ENCODE results near the gene DHDDS. TPM values are rescaled to one million over a fixed set of nuclear protein-coding genes. Genes with fewer than 3 reads are reported as not detected.

DHDDS gene
- total and polyA plus RNA-seq, 2 donors from 2014 or later: 41.8 to 53.4 TPM

- H3K9me3 ChIP-seq (ENCODE audit: control insufficient read depth in 2 of 3, insufficient read depth in 1 of 3, low read length in 3 of 3): no peaks in the 10 kb centered on the region
- no peak for DNase-seq
- no peak for FAIRE-seq
- intact Hi-C loops (cut with DNase I): no loop called here
- H3K4me3 ChIP-seq (ENCODE audit: low read length in 3 of 3): no peak overlapping the region
- no peaks in the 10 kb centered on the region for H3K36me3 ChIP-seq (ENCODE audit: control insufficient read depth in 2 of 3, insufficient read depth in 3 of 3, low read length in 3 of 3)
- TF ChIP-seq CTCF (IDR thresholded peaks at IDR 0.05; ENCODE audit: borderline replicate concordance, extremely low read depth, insufficient read depth): no peak
- no peak overlapping the region for H3K9ac ChIP-seq (ENCODE audit: low read length in 3 of 3)
- H3K27me3 ChIP-seq (ENCODE audit: control insufficient read depth, insufficient read depth, low read length): no peaks in the 10 kb centered on the region
- H3K27ac ChIP-seq (ENCODE audit: low read depth in 2 of 2, low read length in 2 of 2): no peak overlapping the region
- no peaks in the 10 kb centered on the region for H3K4me1 ChIP-seq (ENCODE audit: control insufficient read depth in 2 of 3, insufficient read depth in 2 of 3, low read depth in 1 of 3, low read length in 3 of 3)
These were observed 85.6 kb downstream of the DHDDS start for GRCh38 chr1:26517766-26518049.

DNA sequence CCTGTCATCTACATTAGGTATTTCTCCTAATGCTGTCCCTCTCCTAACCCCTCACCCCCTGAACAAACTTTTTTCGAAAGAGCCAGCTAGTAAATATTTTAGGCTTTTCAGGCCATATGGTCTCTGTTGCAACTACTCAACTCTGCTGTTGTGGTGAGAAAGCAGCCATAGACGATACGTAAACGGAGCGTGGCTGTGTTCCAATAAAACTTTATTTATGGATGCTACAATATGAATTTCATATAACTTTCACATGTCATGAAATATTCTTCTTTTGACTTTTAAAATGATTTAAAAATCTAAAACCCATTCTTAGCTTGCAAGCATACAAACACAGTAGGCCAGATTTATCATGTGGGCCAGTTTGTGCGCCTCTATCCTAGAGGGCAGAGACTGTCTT lies 86.2 kb downstream of the DHDDS start:
- TF ChIP-seq CTCF (IDR thresholded peaks at IDR 0.05; ENCODE audit: borderline replicate concordance, extremely low read depth, insufficient read depth): no peak
- no peak overlapping the region for H3K4me3 ChIP-seq (ENCODE audit: low read length in 3 of 3)
- no peaks in the 10 kb centered on the region for H3K36me3 ChIP-seq (ENCODE audit: control insufficient read depth in 2 of 3, insufficient read depth in 3 of 3, low read length in 3 of 3)
- H3K4me1 ChIP-seq (ENCODE audit: control insufficient read depth in 2 of 3, insufficient read depth in 2 of 3, low read depth in 1 of 3, low read length in 3 of 3): no peaks in the 10 kb centered on the region
- intact Hi-C loops (cut with DNase I): no loop called here
- no peak for FAIRE-seq
- H3K9me3 ChIP-seq (ENCODE audit: control insufficient read depth in 2 of 3, insufficient read depth in 1 of 3, low read length in 3 of 3): no peaks in the 10 kb centered on the region
- DNase-seq: no peak
- H3K27me3 ChIP-seq (ENCODE audit: control insufficient read depth, insufficient read depth, low read length): no peaks in the 10 kb centered on the region
- no peak overlapping the region for H3K9ac ChIP-seq (ENCODE audit: low read length in 3 of 3)
- H3K27ac ChIP-seq (ENCODE audit: low read depth in 2 of 2, low read length in 2 of 2): no peak overlapping the region

- Histone ChIP-seq H3K27ac (ENCODE audit: low read depth in 2 of 2, low read length in 2 of 2) (no peak overlapping the region), H3K9me3 (ENCODE audit: control insufficient read depth in 2 of 3, insufficient read depth in 1 of 3, low read length in 3 of 3) (no peaks in the 10 kb centered on the region), H3K9ac (ENCODE audit: low read length in 3 of 3) (no peak overlapping the region), H3K4me1 (ENCODE audit: control insufficient read depth in 2 of 3, insufficient read depth in 2 of 3, low read depth in 1 of 3, low read length in 3 of 3) (no peaks in the 10 kb centered on the region), H3K36me3 (ENCODE audit: control insufficient read depth in 2 of 3, insufficient read depth in 3 of 3, low read length in 3 of 3) (no peaks in the 10 kb centered on the region), H3K27me3 (ENCODE audit: control insufficient read depth, insufficient read depth, low read length) (no peaks in the 10 kb centered on the region), H3K4me3 (ENCODE audit: low read length in 3 of 3) (no peak overlapping the region)
- DNase-seq (peak in 1 of 5 donors; percentile 34), FAIRE-seq (no peak)
- no peak for TF ChIP-seq CTCF (IDR thresholded peaks at IDR 0.05; ENCODE audit: borderline replicate concordance, extremely low read depth, insufficient read depth)
- intact Hi-C loops (cut with DNase I): no loop called here
These were observed 88.2 kb downstream of the DHDDS start for GRCh38 chr1:26520339-26520738.

Other genes with a start within 250 kb of the DHDDS start
- gene CATSPER4, start 241.7 kb upstream of the DHDDS start, total RNA-seq: not detected
- gene CATSPER4, start 241.7 kb upstream of the DHDDS start, polyA plus RNA-seq (ENCODE audit: insufficient read depth, low read depth, low replicate concordance): not detected
- gene CEP85, start 198.1 kb upstream of the DHDDS start, total RNA-seq: 8.5 TPM
- gene CEP85, start 198.1 kb upstream of the DHDDS start, polyA plus RNA-seq (ENCODE audit: insufficient read depth, low read depth, low replicate concordance): 8.4 TPM
- gene SH3BGRL3, start 152.2 kb upstream of the DHDDS start, total RNA-seq: 140 TPM
- 180 TPM for gene SH3BGRL3, start 152.2 kb upstream of the DHDDS start, polyA plus RNA-seq (ENCODE audit: insufficient read depth, low read depth, low replicate concordance)
- gene UBXN11, start 125.7 kb upstream of the DHDDS start, total RNA-seq: 55.0 TPM
- gene UBXN11, start 125.7 kb upstream of the DHDDS start, polyA plus RNA-seq (ENCODE audit: insufficient read depth, low read depth, low replicate concordance): 30.2 TPM
- 30.8 TPM for gene CD52, start 114.4 kb upstream of the DHDDS start, total RNA-seq
- gene CD52, start 114.4 kb upstream of the DHDDS start, polyA plus RNA-seq (ENCODE audit: insufficient read depth, low read depth, low replicate concordance): 13.2 TPM
- 2.2 TPM for gene CRYBG2, start 78.2 kb upstream of the DHDDS start, total RNA-seq
- not detected for gene CRYBG2, start 78.2 kb upstream of the DHDDS start, polyA plus RNA-seq (ENCODE audit: insufficient read depth, low read depth, low replicate concordance)
- gene ZNF683, start 59.6 kb upstream of the DHDDS start, total RNA-seq: 0.25 TPM
- gene ZNF683, start 59.6 kb upstream of the DHDDS start, polyA plus RNA-seq (ENCODE audit: insufficient read depth, low read depth, low replicate concordance): not detected
- gene LIN28A, start 21.5 kb upstream of the DHDDS start, total RNA-seq: not detected
- gene LIN28A, start 21.5 kb upstream of the DHDDS start, polyA plus RNA-seq (ENCODE audit: insufficient read depth, low read depth, low replicate concordance): not detected
- 362 TPM for gene HMGN2, start 40.1 kb downstream of the DHDDS start, total RNA-seq
- gene HMGN2, start 40.1 kb downstream of the DHDDS start, polyA plus RNA-seq (ENCODE audit: insufficient read depth, low read depth, low replicate concordance): 413 TPM
- 58.1 TPM for gene RPS6KA1, start 97.4 kb downstream of the DHDDS start, total RNA-seq
- 39.5 TPM for gene RPS6KA1, start 97.4 kb downstream of the DHDDS start, polyA plus RNA-seq (ENCODE audit: insufficient read depth, low read depth, low replicate concordance)